Measurements from ENCODE around the gene DDX19B.
"Not testable (repeated sequence)": the region's sequence is repeated elsewhere in the genome, so short reads cannot be mapped to it uniquely, and the experiment has no call there.

DDX19B gene

DNA sequence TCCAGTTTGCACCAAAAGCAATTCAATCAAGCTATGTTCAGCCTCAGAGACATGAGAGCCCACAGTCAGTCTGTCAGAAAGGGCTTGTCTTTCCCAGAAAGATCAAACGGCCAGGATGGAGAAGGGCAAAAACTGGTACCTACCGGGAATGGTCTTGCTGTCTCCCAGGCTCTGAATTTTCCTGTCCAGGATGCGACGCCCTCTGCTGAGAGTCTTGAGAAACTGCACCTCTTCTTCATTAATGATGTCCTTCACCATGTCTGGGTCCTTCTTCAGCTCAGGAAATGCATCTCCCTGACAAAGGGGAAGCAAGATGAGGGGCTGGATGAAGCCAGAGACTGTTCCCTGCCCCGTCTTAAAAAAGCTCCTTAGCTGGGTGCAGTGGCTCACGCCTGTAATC, 31.5 kb upstream of the DDX19B start:
- TF ChIP-seq EZH2phosphoT487 (IDR thresholded peaks at IDR 0.05; ENCODE audit: low read length): no peak
- TF ChIP-seq, protein P1, sequence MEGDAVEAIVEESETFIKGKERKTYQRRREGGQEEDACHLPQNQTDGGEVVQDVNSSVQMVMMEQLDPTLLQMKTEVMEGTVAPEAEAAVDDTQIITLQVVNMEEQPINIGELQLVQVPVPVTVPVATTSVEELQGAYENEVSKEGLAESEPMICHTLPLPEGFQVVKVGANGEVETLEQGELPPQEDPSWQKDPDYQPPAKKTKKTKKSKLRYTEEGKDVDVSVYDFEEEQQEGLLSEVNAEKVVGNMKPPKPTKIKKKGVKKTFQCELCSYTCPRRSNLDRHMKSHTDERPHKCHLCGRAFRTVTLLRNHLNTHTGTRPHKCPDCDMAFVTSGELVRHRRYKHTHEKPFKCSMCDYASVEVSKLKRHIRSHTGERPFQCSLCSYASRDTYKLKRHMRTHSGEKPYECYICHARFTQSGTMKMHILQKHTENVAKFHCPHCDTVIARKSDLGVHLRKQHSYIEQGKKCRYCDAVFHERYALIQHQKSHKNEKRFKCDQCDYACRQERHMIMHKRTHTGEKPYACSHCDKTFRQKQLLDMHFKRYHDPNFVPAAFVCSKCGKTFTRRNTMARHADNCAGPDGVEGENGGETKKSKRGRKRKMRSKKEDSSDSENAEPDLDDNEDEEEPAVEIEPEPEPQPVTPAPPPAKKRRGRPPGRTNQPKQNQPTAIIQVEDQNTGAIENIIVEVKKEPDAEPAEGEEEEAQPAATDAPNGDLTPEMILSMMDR (IDR thresholded peaks at IDR 0.05; ENCODE audit: low read length): peak; percentile 52
- TF ChIP-seq EZH2 (optimal IDR thresholded peaks at IDR 0.05; ENCODE audit: low read depth, low read length): no peak
- H3K36me3 ChIP-seq (replicated peaks; ENCODE audit: insufficient read depth, low read length): peaks cover 27% of the 10 kb centered on the region
- no peak for DNase-seq
- no peaks in the 10 kb centered on the region for H3F3A ChIP-seq (ENCODE audit: insufficient read depth, low read length)
- no peaks in the 10 kb centered on the region for H3K9me3 ChIP-seq (replicated peaks; ENCODE audit: insufficient read depth, low read length)
- no peaks in the 10 kb centered on the region for H3K9me2 ChIP-seq (replicated peaks; ENCODE audit: insufficient read depth, low read length)
- H3K4me2 ChIP-seq (ENCODE audit: low read depth, low read length): no peak overlapping the region
- H3K9ac ChIP-seq (ENCODE audit: low read length): no peak overlapping the region
- no peaks in the 10 kb centered on the region for H3K4me1 ChIP-seq (ENCODE audit: low read length)
- no peaks in the 10 kb centered on the region for H4K20me1 ChIP-seq (ENCODE audit: insufficient read depth, low read length)
- no peak overlapping the region for H3K4me3 ChIP-seq (ENCODE audit: low read length)
- no peak overlapping the region for H2AFZ ChIP-seq (ENCODE audit: low read length)
- H3K79me2 ChIP-seq (ENCODE audit: low read length): peaks cover 26% of the 10 kb centered on the region
- H3K27ac ChIP-seq (ENCODE audit: low read length): no peak overlapping the region
- no peaks in the 10 kb centered on the region for H3K27me3 ChIP-seq (replicated peaks; ENCODE audit: insufficient read depth, low read length)

DNA sequence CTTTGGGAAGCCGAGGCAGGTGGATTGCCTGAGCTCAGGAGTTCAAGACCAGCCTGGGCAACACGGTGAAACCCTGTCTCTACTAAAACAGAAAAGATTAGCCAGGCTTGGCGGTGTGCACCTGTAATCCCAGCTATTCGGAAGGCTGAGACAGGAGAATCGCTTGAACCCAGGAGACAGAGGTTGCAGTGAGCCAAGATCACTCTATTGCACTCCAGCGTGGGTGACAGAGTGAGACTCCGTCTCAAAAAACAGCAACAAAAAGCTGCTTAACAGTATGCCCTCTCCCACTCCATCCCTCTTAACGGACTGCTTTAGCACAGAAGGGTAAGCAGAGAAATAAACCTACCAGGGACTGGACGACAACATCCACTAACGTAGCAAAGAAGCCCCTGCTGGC, 31.1 kb upstream of the DDX19B start:
- H3K27ac ChIP-seq (ENCODE audit: low read length); DNase-seq; H2AFZ ChIP-seq (ENCODE audit: low read length); H3K9me2 ChIP-seq (replicated peaks; ENCODE audit: insufficient read depth, low read length); H4K20me1 ChIP-seq (ENCODE audit: insufficient read depth, low read length); H3K27me3 ChIP-seq (replicated peaks; ENCODE audit: insufficient read depth, low read length); H3F3A ChIP-seq (ENCODE audit: insufficient read depth, low read length); H3K9me3 ChIP-seq (replicated peaks; ENCODE audit: insufficient read depth, low read length); H3K4me1 ChIP-seq (ENCODE audit: low read length); H3K9ac ChIP-seq (ENCODE audit: low read length); H3K4me2 ChIP-seq (ENCODE audit: low read depth, low read length); H3K4me3 ChIP-seq (ENCODE audit: low read length): not testable (repeated sequence)
- H3K36me3 ChIP-seq (replicated peaks; ENCODE audit: insufficient read depth, low read length): peaks cover 27% of the 10 kb centered on the region
- H3K79me2 ChIP-seq (ENCODE audit: low read length): peaks cover 28% of the 10 kb centered on the region

DNA sequence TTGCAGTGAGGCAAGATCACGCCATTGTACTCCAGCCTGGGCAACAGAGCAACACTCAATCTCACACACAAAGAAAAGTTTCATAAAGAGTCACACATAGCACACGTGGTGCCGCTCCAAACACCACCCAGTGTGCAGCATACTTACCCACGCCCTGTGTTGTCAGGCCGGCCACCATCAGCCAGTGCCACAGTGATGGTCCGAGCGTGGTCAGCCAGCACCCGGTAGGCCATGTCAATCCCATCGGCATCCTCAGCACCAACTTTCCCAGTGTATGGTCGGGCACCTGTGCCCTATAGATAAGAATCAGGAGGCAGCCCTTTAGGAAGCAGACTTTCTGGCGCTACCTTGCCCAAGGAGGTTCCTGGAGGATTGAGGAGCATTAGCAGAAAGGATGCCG, 29.5 kb upstream of the DDX19B start:
- Histone ChIP-seq H4K20me1 (ENCODE audit: insufficient read depth, low read length) (no peaks in the 10 kb centered on the region), H2AFZ (ENCODE audit: low read length) (no peak overlapping the region), H3K4me1 (ENCODE audit: low read length) (no peaks in the 10 kb centered on the region), H3K27me3 (replicated peaks; ENCODE audit: insufficient read depth, low read length) (no peaks in the 10 kb centered on the region), H3K4me2 (ENCODE audit: low read depth, low read length) (no peak overlapping the region), H3K79me2 (ENCODE audit: low read length) (peaks cover 33% of the 10 kb centered on the region), H3K27ac (ENCODE audit: low read length) (no peak overlapping the region), H3F3A (ENCODE audit: insufficient read depth, low read length) (no peaks in the 10 kb centered on the region), H3K4me3 (ENCODE audit: low read length) (no peak overlapping the region), H3K9me2 (replicated peaks; ENCODE audit: insufficient read depth, low read length) (no peaks in the 10 kb centered on the region), H3K9me3 (replicated peaks; ENCODE audit: insufficient read depth, low read length) (no peaks in the 10 kb centered on the region), H3K36me3 (replicated peaks; ENCODE audit: insufficient read depth, low read length) (peaks cover 24% of the 10 kb centered on the region), H3K9ac (ENCODE audit: low read length) (no peak overlapping the region)
- TF ChIP-seq, protein P1 (IDR thresholded peaks at IDR 0.05; ENCODE audit: low read length): no peak
- TF ChIP-seq EZH2 (optimal IDR thresholded peaks at IDR 0.05; ENCODE audit: low read depth, low read length) (no peak), EZH2phosphoT487 (IDR thresholded peaks at IDR 0.05; ENCODE audit: low read length) (no peak)
- no peak for DNase-seq

DNA sequence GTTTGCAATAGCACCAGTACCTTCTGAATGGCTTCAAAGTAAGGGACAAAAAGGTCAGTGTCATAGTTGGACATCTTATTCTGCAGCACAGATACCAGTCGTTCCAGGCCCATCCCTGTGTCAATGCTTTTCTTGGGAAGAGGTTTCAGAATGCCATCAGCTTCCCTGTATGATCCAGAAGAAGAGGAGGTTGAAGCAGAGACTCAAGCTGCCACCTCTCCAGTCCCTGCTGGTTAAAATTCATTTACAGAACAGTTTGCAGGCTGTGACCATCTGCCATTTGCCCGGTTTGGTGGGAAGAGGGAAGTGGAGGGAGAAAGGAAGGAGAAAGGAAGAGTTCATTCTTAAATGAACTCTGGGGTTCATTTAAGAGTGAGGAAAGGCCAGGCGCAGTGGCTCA, 28.8 kb upstream of the DDX19B start:
- no peak for TF ChIP-seq EZH2phosphoT487 (IDR thresholded peaks at IDR 0.05; ENCODE audit: low read length)
- no peak for TF ChIP-seq EZH2 (optimal IDR thresholded peaks at IDR 0.05; ENCODE audit: low read depth, low read length)
- TF ChIP-seq, protein P1 (IDR thresholded peaks at IDR 0.05; ENCODE audit: low read length): no peak
- Histone ChIP-seq H3K9me2 (replicated peaks; ENCODE audit: insufficient read depth, low read length) (no peaks in the 10 kb centered on the region), H3K4me1 (ENCODE audit: low read length) (no peaks in the 10 kb centered on the region), H3K27ac (ENCODE audit: low read length) (no peak overlapping the region), H3K9me3 (replicated peaks; ENCODE audit: insufficient read depth, low read length) (no peaks in the 10 kb centered on the region), H2AFZ (ENCODE audit: low read length) (no peak overlapping the region), H3K4me2 (ENCODE audit: low read depth, low read length) (no peak overlapping the region), H3K4me3 (ENCODE audit: low read length) (no peak overlapping the region), H3K36me3 (replicated peaks; ENCODE audit: insufficient read depth, low read length) (peaks cover 19% of the 10 kb centered on the region), H4K20me1 (ENCODE audit: insufficient read depth, low read length) (no peaks in the 10 kb centered on the region), H3F3A (ENCODE audit: insufficient read depth, low read length) (no peaks in the 10 kb centered on the region), H3K27me3 (replicated peaks; ENCODE audit: insufficient read depth, low read length) (no peaks in the 10 kb centered on the region), H3K79me2 (ENCODE audit: low read length) (peaks cover 28% of the 10 kb centered on the region), H3K9ac (ENCODE audit: low read length) (no peak overlapping the region)
- no peak for DNase-seq
